Ovary (tissue), 3 donors: ENCODE measurements around the gene PATJ.

ENCODE experiments used
- CTCF ChIP-seq, 3 donors: fragments of 450-650 bp in 2 of 3; fragments of 200-600 bp in 1 of 3; IDR thresholded peaks; one replicate each; pipeline versions ENCODE4 v1.5.1 to v1.8.0; 2016 to 2022; ENCODE audit warnings: antibody characterized with exemption in 3 of 3, mild to moderate bottlenecking in 1 of 3
- EP300 ChIP-seq: sonication (generic); formaldehyde crosslinking; IDR thresholded peaks from one replicate; pipeline ENCODE4 v1.6.1; 2017; ENCODE audit warnings: antibody characterized with exemption
- donor health status: DM: no; HTN: no; CAD: no.

- no peak for TF ChIP-seq CTCF (IDR thresholded peaks at IDR 0.05)
- TF ChIP-seq EP300, result no peak
Measured at GRCh38 chr1:62092110-62092509, 349.8 kb downstream of the PATJ start.
